Measurements from ENCODE around the gene NACC2. TPM values are rescaled to one million over a fixed set of nuclear protein-coding genes. Genes with fewer than 3 reads are reported as not detected.

NACC2 gene
- polyA plus RNA-seq, 3 donors = 8.1 to 32.4 (median 8.7) TPM

- peaks cover 69% of the 10 kb centered on the region for H3K4me1 Mint-ChIP-seq
- H3K79me2 ChIP-seq (ENCODE audit: insufficient read depth, low read length) = peaks cover 95% of the 10 kb centered on the region
- intact Hi-C loops (cut with micrococcal nuclease) = loop anchor here in 1 of 2 donors (5.0 kb wide), 1 partner anchor 44 kb away; no protein-coding TSS in a partner anchor
- no peaks in the 10 kb centered on the region for H3K9me3 ChIP-seq (replicated peaks in 1 of 2; ENCODE audit: control insufficient read depth in 1 of 2, insufficient read depth in 1 of 2, low read length in 2 of 2)
- H3K27me3 ChIP-seq (ENCODE audit: control insufficient read depth in 2 of 2, insufficient read depth in 2 of 2, low read length in 2 of 2) = no peaks in the 10 kb centered on the region
- no peak overlapping the region for H3K4me3 ChIP-seq (replicated peaks in 1 of 3; ENCODE audit: low read depth in 2 of 3, low read length in 3 of 3)
- H2AFZ ChIP-seq (ENCODE audit: insufficient read depth, low read depth, low read length, poor library complexity, severe bottlenecking) = no peak overlapping the region
- DNase-seq = no peak
- peaks cover 83 to 89% of the 10 kb centered on the region in 2 donors for H3K4me1 ChIP-seq (ENCODE audit: control insufficient read depth in 1 of 2, insufficient read depth in 2 of 2, low read length in 2 of 2)
- peak overlapping the region; percentile 30 for H3K9ac ChIP-seq (ENCODE audit: insufficient read depth, low read length, poor library complexity, severe bottlenecking)
- H3K27ac ChIP-seq (ENCODE audit: low read depth in 1 of 2, low read length in 2 of 2) = no peak overlapping the region
- H4K20me1 ChIP-seq (ENCODE audit: insufficient read depth, low read length) = peaks cover 86% of the 10 kb centered on the region
- peak overlapping the region in 1 of 7 donors; percentile 76 for H3K27ac Mint-ChIP-seq
- no peaks in the 10 kb centered on the region for H3K9me3 Mint-ChIP-seq
- H3K27me3 Mint-ChIP-seq (ENCODE audit: low read depth in 3 of 3) = no peaks in the 10 kb centered on the region
- H3K36me3 Mint-ChIP-seq = peaks cover 13 to 24% of the 10 kb centered on the region in 2 donors
- no peak overlapping the region for H3K4me3 Mint-ChIP-seq
- no peak for TF ChIP-seq CTCF (IDR thresholded peaks at IDR 0.05)
- H3K36me3 ChIP-seq (replicated peaks in 1 of 2; ENCODE audit: control insufficient read depth in 1 of 2, insufficient read depth in 2 of 2, low read length in 2 of 2) = peaks cover 9 to 10% of the 10 kb centered on the region in 2 donors
- WGBS (ENCODE audit: insufficient coverage) = 83% methylated on average over 18 of the region's 22 CpGs
- H3K4me2 ChIP-seq (replicated peaks; ENCODE audit: extremely low read depth, low read length, poor library complexity, severe bottlenecking) = peak overlapping the region; percentile 83
These were observed 4.1 kb downstream of the NACC2 start for GRCh38 chr9:136090768-136091581.

GRCh38 chr9:136090056-136090735 lies 4.9 kb downstream of the NACC2 start:
- Histone ChIP-seq H3K27me3 (ENCODE audit: control insufficient read depth in 2 of 2, insufficient read depth in 2 of 2, low read length in 2 of 2) (no peaks in the 10 kb centered on the region), H3K9ac (ENCODE audit: insufficient read depth, low read length, poor library complexity, severe bottlenecking) (peak overlapping the region; percentile 30), H3K4me1 (ENCODE audit: control insufficient read depth in 1 of 2, insufficient read depth in 2 of 2, low read length in 2 of 2) (peaks cover 80 to 89% of the 10 kb centered on the region in 2 donors), H3K9me3 (replicated peaks in 1 of 2; ENCODE audit: control insufficient read depth in 1 of 2, insufficient read depth in 1 of 2, low read length in 2 of 2) (no peaks in the 10 kb centered on the region), H3K4me3 (replicated peaks in 1 of 3; ENCODE audit: low read depth in 2 of 3, low read length in 3 of 3) (peak overlapping the region in 1 of 3 experiments; percentile 67), H3K36me3 (replicated peaks in 1 of 2; ENCODE audit: control insufficient read depth in 1 of 2, insufficient read depth in 2 of 2, low read length in 2 of 2) (peaks cover 9 to 10% of the 10 kb centered on the region in 2 donors), H3K27ac (ENCODE audit: low read depth in 1 of 2, low read length in 2 of 2) (peak overlapping the region; percentile 47 to 78), H4K20me1 (ENCODE audit: insufficient read depth, low read length) (peaks cover 94% of the 10 kb centered on the region), H3K79me2 (ENCODE audit: insufficient read depth, low read length) (peaks cover 95% of the 10 kb centered on the region), H3K4me2 (replicated peaks; ENCODE audit: extremely low read depth, low read length, poor library complexity, severe bottlenecking) (peak overlapping the region; percentile 83), H2AFZ (ENCODE audit: insufficient read depth, low read depth, low read length, poor library complexity, severe bottlenecking) (no peak overlapping the region)
- intact Hi-C loops (cut with micrococcal nuclease) = loop anchor here in 1 of 2 donors (5.0 kb wide), 1 partner anchor 43 kb away; no protein-coding TSS in a partner anchor
- DNase-seq = peak in 2 of 3 donors; percentile 35 to 42
- WGBS (ENCODE audit: insufficient coverage) = 10% methylated on average over 4 of the region's 9 CpGs
- H3K9me3 Mint-ChIP-seq = no peaks in the 10 kb centered on the region
- H3K4me3 Mint-ChIP-seq = no peak overlapping the region
- peaks cover 13 to 24% of the 10 kb centered on the region in 2 donors for H3K36me3 Mint-ChIP-seq
- TF ChIP-seq CTCF (IDR thresholded peaks at IDR 0.05) = no peak
- H3K4me1 Mint-ChIP-seq = peaks cover 67% of the 10 kb centered on the region
- H3K27me3 Mint-ChIP-seq (ENCODE audit: low read depth in 3 of 3) = no peaks in the 10 kb centered on the region
- peak overlapping the region; percentile 58 to 85 (median 72) for H3K27ac Mint-ChIP-seq

Data from CD14-positive monocyte (primary cell).